Measurements from ENCODE around the gene SLC16A10.

GRCh38 chr6:111050261-111051023 lies 36.9 kb upstream of the SLC16A10 start:
- TF ChIP-seq CTCF (conservative IDR thresholded peaks at IDR 0.05; ENCODE audit: low read depth, low read length), result no peak
- TF ChIP-seq RFX5 (IDR thresholded peaks at IDR 0.05; ENCODE audit: low read depth, low read length), result no peak
